Fibroblast of lung (primary cell): ENCODE data around the gene JTB. TPM values are rescaled to one million over a fixed set of nuclear protein-coding genes. Genes with fewer than 3 reads are reported as not detected.
A peak's percentile ranks its signal among the peaks of the same experiment; 100 is the strongest.

ENCODE experiments used
- DNase-seq, 2 donors: peaks; one replicate each; pipeline versions ENCODE4 v3.0.0 to v3.0.0-alpha.2; 2010; ENCODE audit warnings: low read depth in 2 of 2
- H2AFZ ChIP-seq: 2 replicates; pipeline ENCODE4 v1.5.1; 2012; ENCODE audit warnings: low read length, control low read depth, inconsistent platforms
- H3K27ac ChIP-seq: 2 replicates; pipeline ENCODE4 v1.5.1; 2011; ENCODE audit warnings: low read length, control low read depth; ENCODE audit not compliant: insufficient read depth
- H3K27me3 ChIP-seq: 2 replicates; pipeline ENCODE4 v1.5.1; 2011; ENCODE audit warnings: mild to moderate bottlenecking, low read length; ENCODE audit not compliant: control insufficient read depth, insufficient read depth
- H3K36me3 ChIP-seq: 2 replicates; pipeline ENCODE4 v1.5.1; 2011; ENCODE audit warnings: low read length; ENCODE audit not compliant: control insufficient read depth, insufficient read depth
- H3K4me1 ChIP-seq: 2 replicates; pipeline ENCODE4 v1.5.1; 2011; ENCODE audit warnings: low read length; ENCODE audit not compliant: control insufficient read depth, insufficient read depth; ENCODE audit errors: extremely low read depth
- H3K4me2 ChIP-seq: 2 replicates; pipeline ENCODE4 v1.5.1; 2011; ENCODE audit warnings: low read length, control low read depth; ENCODE audit not compliant: insufficient read depth; ENCODE audit errors: extremely low read depth
- H3K4me3 ChIP-seq, 4 experiments: fragments of 200-600 bp in 1 of 4; sonication (generic) in 1 of 4; replicated peaks in 1 of 4; 2 replicates each; pipeline ENCODE4 v1.5.1; 2011 to 2016; ENCODE audit warnings: low read length in 4 of 4, low read depth in 3 of 4, mild to moderate bottlenecking in 3 of 4, control low read depth in 2 of 4, inconsistent platforms in 1 of 4, mixed read lengths in 1 of 4; ENCODE audit not compliant: insufficient read depth in 1 of 4; ENCODE audit errors: control extremely low read depth in 1 of 4
- H3K79me2 ChIP-seq: 2 replicates; pipeline ENCODE4 v1.5.1; 2012; ENCODE audit warnings: mild to moderate bottlenecking, low read length, inconsistent platforms; ENCODE audit not compliant: control insufficient read depth, insufficient read depth
- H3K9ac ChIP-seq: 2 replicates; pipeline ENCODE4 v1.5.1; 2011; ENCODE audit warnings: mild to moderate bottlenecking, low read length, control low read depth; ENCODE audit not compliant: insufficient read depth
- H3K9me3 ChIP-seq: 2 replicates; pipeline ENCODE4 v1.5.1; 2012; ENCODE audit warnings: low read depth, low read length; ENCODE audit not compliant: control insufficient read depth, insufficient read depth
- H4K20me1 ChIP-seq: 2 replicates; pipeline ENCODE4 v1.5.1; 2011; ENCODE audit warnings: low read length; ENCODE audit not compliant: control insufficient read depth, insufficient read depth; ENCODE audit errors: extremely low read depth
- EZH2 ChIP-seq: IDR thresholded peaks from 2 replicates; pipeline ENCODE4 v1.5.1; 2012; ENCODE audit warnings: low read length, control low read depth, mild to moderate bottlenecking; ENCODE audit errors: missing control alignments
- polyA plus RNA-seq, 2 donors: library from polyadenylated mRNA; depleted of rRNA in 1 of 2; stranded (reverse) in 1 of 2; unstranded in 1 of 2; fragments of >200 nt; gene quantifications; 2 replicates each; pipeline ENCODE4 v1.2.1, GENCODE V29; 2011 to 2012; ENCODE audit warnings: missing spikeins in 1 of 2
- total RNA-seq: library from RNA; depleted of rRNA; stranded (reverse); fragments of >200 nt; gene quantifications from 2 replicates; pipeline ENCODE4 v1.2.1, GENCODE V29; 2014
- TF ChIP-seq, protein P1 (sequence below), 2 donors: IDR thresholded peaks in 1 of 2; conservative IDR thresholded peaks in 1 of 2; 1 replicate in 1 of 2; 2 replicates in 1 of 2; pipeline ENCODE4 v1.5.1; 2011 to 2012; ENCODE audit warnings: low read length in 2 of 2, control low read depth in 1 of 2, inconsistent platforms in 1 of 2, low read depth in 1 of 2, mild to moderate bottlenecking in 1 of 2

The JTB gene
- total and polyA plus RNA-seq, 2 donors (not counting 1 experiment from before 2014, with no cell fraction given): 98.9 to 123 TPM

DNA sequence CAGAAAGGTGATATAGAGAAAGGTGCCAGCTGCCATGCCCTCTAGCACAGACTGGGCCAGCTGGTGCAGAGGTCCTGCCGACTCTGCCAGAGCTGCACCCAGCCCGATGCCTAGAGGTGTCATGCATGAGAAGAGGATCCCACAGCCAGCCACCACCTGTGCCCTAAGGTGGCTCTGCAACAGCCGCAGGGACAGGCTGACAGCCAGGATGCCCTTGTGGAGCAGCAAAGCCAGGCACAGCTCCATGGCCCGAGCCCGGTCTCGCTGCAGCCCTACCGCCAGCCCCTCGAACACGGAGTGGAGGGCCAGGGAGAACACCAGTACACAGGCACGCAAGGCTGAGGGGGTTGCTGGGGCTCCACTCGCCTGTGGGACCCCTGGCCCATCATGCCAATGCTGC lies 17.3 kb downstream of the JTB start:
- Histone ChIP-seq H3K4me3 (no peak overlapping the region), H3K9me3 (no peaks in the 10 kb centered on the region), H3K9ac (no peak overlapping the region), H3K36me3 (peaks cover 4% of the 10 kb centered on the region), H3K27ac (no peak overlapping the region), H3K27me3 (no peaks in the 10 kb centered on the region), H3K4me2 (no peak overlapping the region), H3K4me1 (peaks cover 18% of the 10 kb centered on the region), H3K79me2 (peaks cover 37% of the 10 kb centered on the region), H4K20me1 (no peaks in the 10 kb centered on the region), H2AFZ (no peak overlapping the region)
- no peak for DNase-seq
- no peak for TF ChIP-seq EZH2
- TF ChIP-seq, protein P1, sequence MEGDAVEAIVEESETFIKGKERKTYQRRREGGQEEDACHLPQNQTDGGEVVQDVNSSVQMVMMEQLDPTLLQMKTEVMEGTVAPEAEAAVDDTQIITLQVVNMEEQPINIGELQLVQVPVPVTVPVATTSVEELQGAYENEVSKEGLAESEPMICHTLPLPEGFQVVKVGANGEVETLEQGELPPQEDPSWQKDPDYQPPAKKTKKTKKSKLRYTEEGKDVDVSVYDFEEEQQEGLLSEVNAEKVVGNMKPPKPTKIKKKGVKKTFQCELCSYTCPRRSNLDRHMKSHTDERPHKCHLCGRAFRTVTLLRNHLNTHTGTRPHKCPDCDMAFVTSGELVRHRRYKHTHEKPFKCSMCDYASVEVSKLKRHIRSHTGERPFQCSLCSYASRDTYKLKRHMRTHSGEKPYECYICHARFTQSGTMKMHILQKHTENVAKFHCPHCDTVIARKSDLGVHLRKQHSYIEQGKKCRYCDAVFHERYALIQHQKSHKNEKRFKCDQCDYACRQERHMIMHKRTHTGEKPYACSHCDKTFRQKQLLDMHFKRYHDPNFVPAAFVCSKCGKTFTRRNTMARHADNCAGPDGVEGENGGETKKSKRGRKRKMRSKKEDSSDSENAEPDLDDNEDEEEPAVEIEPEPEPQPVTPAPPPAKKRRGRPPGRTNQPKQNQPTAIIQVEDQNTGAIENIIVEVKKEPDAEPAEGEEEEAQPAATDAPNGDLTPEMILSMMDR (conservative IDR thresholded peaks at IDR 0.05 in 1 of 2, IDR thresholded peaks at IDR 0.05 in 1 of 2; ENCODE audit: low read depth in 1 of 2, low read length in 2 of 2): no peak

DNA sequence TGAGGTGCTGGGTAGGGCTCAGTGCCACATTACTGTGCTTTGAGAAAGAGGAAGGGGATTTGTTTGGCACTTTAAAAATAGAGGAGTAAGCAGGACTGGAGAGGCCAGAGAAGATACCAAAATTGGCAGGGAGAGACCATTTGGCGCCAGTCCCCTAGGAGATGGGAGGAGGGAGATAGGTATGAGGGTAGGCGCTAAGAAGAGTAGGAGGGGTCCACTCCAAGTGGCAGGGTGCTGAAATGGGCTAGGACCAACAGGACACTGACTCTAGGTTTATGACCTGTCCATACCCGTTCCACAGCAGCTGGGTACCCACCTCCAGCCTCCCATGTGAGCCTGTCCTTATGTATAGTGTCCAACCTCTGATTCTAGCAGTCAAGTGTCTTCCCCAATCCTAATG lies 18.0 kb downstream of the JTB start:
- Histone ChIP-seq H3K27ac (no peak overlapping the region), H3K79me2 (peaks cover 44% of the 10 kb centered on the region), H3K4me2 (no peak overlapping the region), H3K4me1 (peaks cover 18% of the 10 kb centered on the region), H3K9me3 (no peaks in the 10 kb centered on the region), H3K36me3 (peaks cover 4% of the 10 kb centered on the region), H3K9ac (no peak overlapping the region), H2AFZ (no peak overlapping the region), H3K4me3 (no peak overlapping the region), H3K27me3 (no peaks in the 10 kb centered on the region), H4K20me1 (no peaks in the 10 kb centered on the region)
- no peak for TF ChIP-seq EZH2
- TF ChIP-seq, protein P1 (conservative IDR thresholded peaks at IDR 0.05 in 1 of 2, IDR thresholded peaks at IDR 0.05 in 1 of 2; ENCODE audit: low read depth in 1 of 2, low read length in 2 of 2): no peak
- no peak for DNase-seq

DNA sequence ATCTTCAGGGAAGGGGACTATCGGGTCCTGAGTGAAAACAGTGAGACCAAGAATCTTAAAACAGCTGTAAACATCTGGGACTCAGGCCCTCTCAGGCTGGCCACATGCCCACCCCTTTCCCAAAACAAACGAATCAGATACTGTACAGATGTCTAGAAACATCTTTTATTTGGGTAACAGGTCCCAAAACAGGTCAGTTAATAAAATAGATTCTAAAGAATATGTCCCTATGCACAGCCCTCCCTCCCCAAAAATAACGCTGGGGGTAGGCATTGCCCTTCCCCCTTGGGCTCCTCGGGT lies 18.6 kb downstream of the JTB start:
- H3K27me3 ChIP-seq: no peaks in the 10 kb centered on the region
- H3K9me3 ChIP-seq: no peaks in the 10 kb centered on the region
- H3K4me3 ChIP-seq: peak overlapping the region in 2 of 4 experiments; percentile 43 to 88
- H2AFZ ChIP-seq: no peak overlapping the region
- H3K79me2 ChIP-seq: peaks cover 45% of the 10 kb centered on the region
- H3K4me1 ChIP-seq: peaks cover 18% of the 10 kb centered on the region
- H3K4me2 ChIP-seq: peak overlapping the region; percentile 70
- peak overlapping the region; percentile 53 for H3K27ac ChIP-seq
- DNase-seq: no peak
- H4K20me1 ChIP-seq: no peaks in the 10 kb centered on the region
- TF ChIP-seq, protein P1 (conservative IDR thresholded peaks at IDR 0.05 in 1 of 2, IDR thresholded peaks at IDR 0.05 in 1 of 2; ENCODE audit: low read depth in 1 of 2, low read length in 2 of 2): no peak
- TF ChIP-seq EZH2: no peak
- H3K36me3 ChIP-seq: peaks cover 4% of the 10 kb centered on the region
- no peak overlapping the region for H3K9ac ChIP-seq
